ENCODE data around the gene TPRG1.

GRCh38 chr3:189349772-189350171 lies 178.0 kb downstream of the TPRG1 start:
- no peak for TF ChIP-seq CTCF (IDR thresholded peaks at IDR 0.05; ENCODE audit: extremely low read depth in 1 of 2, insufficient read depth in 1 of 2, low read depth in 1 of 2, low read length in 2 of 2)
- no peak for TF ChIP-seq POLR2AphosphoS5 (IDR thresholded peaks at IDR 0.05; ENCODE audit: insufficient read depth, low read depth, low read length)
- no peak for TF ChIP-seq POLR2A (IDR thresholded peaks at IDR 0.05; ENCODE audit: low read depth, low read length)
- TF ChIP-seq EZH2 (IDR thresholded peaks at IDR 0.05; ENCODE audit: borderline replicate concordance, low read depth, low read length, severe bottlenecking), result no peak
- no peak for TF ChIP-seq GATA2 (IDR thresholded peaks at IDR 0.05; ENCODE audit: insufficient read depth, insufficient read length, low read depth, low read length)
- TF ChIP-seq MAX (IDR thresholded peaks at IDR 0.05; ENCODE audit: insufficient read depth, insufficient read length), result no peak

All from endothelial cell of umbilical vein (primary cell).